ENCODE results near the gene LRRC17.
"Not testable (repeated sequence)": the region's sequence is repeated elsewhere in the genome, so short reads cannot be mapped to it uniquely, and the experiment has no call there.

The LRRC17 gene

DNA sequence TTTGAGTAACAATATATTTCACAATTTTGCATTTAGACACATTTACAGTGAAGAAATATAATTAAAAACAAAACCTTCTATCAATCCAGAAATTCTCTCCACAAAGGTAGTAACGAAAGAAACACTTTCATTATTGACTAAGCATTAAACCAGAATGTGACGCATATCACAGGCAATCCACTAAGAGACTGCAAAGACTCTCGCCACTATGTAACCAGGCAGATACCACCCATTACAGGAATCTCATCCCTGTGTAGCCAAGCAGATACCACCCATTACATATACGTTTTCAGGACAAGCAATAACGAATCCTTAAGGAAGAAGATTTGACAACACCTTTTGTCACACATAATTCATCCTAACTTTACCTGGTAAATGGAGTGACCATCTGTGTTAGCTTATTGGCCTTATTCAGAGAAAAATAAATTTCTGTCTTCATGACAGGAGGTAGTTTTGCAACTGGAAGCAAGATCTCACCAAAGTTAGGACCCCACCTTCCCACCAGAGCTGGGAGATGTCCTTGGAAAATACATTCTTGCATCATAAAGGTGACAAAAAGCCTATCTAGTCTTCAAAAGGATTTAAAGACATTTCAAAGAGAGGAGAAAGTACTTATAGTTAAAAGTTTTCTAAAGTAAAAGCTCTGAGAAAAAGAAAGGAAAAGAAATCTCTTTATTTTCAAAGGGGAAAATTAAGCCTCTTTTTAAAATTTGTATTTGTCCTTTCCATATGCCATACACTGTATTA lies 30.8 kb downstream of the LRRC17 start:
- no peak for DNase-seq

DNA sequence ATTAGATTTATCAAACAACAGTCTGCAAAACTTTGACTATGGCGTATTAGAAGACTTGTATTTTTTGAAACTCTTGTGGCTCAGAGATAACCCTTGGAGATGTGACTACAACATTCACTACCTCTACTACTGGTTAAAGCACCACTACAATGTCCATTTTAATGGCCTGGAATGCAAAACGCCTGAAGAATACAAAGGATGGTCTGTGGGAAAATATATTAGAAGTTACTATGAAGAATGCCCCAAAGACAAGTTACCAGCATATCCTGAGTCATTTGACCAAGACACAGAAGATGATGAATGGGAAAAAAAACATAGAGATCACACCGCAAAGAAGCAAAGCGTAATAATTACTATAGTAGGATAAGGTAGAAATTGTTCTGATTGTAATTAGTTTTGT lies 31.4 kb downstream of the LRRC17 start:
- DNase-seq: no peak

DNA sequence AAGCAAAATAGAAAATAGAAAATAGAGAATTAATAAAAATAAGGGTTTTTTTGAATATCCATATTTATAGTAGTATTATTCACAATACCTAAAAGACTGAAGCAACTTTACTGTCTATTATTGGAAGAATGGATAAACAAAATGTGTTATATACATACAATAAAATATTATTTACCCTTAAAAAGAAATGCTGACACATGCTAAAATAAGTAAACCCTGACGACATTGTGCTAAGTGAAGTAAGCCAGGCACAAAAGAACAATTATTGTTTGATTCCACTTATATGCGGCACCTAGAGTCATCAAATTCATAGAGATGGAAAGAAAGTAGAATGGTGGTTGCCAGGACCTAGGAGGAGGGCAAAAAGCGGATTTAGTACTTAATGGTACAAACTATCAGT lies 39.0 kb downstream of the LRRC17 start:
- no peak for DNase-seq

DNA sequence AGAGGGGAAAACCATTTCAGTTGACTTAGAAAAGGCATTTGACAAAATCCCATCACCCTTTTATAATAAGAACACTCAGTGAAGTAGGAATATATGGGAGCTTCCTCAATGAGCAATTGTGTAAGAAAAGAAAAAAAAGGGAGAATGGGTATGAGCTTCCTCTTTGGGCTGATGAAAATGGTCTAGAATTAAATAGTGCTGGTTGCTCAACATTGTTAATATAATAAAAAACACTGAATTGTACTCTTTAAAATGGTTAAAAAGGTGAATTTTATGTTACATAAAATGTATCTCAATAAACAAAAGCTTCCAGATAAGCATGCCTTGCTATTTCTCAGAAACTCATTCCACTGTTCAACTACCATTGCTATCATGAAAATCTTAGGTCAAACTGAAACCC lies 40.6 kb downstream of the LRRC17 start:
- DNase-seq: no peak

DNA sequence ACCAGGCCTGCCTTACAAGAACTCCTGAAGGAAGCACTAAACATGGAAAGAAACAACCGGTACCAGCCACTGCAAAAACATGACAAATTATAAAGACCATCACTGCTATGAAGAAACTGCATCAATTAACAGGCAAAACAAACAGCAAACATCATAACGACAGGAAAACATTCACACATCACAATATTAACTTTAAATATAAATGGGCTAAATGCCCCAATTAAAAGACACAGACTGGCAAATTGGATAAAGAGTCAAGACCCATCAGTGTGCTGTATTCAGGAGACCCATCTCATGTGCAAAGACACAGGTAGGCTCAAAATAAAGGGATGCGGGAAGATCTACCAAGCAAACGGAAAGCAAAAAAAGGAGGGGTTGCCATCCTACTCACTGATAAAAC lies 41.6 kb downstream of the LRRC17 start:
- not testable (repeated sequence) for DNase-seq

DNA sequence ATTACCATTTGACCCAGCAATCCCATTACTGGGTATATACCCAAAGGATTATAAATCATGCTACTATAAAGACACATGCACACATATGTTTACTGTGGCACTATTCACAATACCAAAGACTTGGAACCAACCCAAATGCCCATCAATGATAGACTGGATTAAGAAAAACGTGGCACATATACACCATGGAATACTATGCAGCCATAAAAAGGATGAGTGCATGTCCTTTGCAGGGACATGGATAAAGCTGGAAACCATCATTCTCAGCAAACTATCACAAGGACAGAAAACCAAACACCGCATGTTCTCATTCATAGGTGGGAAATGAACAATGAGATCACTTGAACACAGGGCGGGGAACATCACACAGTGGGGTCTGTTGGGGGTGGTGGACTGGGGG lies 45.2 kb downstream of the LRRC17 start:
- not testable (repeated sequence) for DNase-seq

DNA sequence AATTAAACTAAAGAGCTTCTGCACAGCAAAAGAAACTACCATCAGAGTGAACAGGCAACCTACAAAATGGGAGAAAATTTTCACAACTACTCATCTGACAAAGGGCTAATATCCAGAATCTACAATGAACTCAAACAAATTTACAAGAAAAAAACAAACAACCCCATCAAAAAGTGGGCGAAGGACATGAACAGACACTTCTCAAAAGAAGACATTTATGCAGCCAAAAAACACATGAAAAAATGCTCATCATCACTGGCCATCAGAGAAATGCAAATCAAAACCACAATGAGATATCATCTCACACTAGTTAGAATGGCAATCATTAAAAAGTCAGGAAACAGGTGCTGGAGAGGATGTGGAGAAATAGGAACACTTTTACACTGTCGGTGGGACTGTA lies 49.2 kb downstream of the LRRC17 start:
- not testable (repeated sequence) for DNase-seq

DNA sequence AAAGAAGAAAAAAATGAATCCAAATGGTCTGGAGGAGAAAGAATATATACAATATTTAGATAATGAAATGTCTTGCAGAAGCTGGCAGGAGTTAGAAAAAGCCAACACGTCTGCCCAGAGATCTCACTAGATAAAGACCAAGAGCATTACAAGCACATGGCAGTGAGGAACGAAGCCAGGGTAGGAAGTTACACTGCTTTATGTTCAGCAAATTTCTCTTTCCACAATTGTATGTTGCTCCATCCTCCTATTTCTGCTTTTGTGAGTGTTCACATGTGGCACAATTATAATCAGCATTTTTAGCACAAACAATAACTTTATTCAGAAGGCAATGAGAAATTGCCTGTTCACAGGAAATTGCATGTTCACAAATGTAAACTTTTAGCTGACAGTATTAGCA lies 53.7 kb downstream of the LRRC17 start:
- no peak for DNase-seq

DNA sequence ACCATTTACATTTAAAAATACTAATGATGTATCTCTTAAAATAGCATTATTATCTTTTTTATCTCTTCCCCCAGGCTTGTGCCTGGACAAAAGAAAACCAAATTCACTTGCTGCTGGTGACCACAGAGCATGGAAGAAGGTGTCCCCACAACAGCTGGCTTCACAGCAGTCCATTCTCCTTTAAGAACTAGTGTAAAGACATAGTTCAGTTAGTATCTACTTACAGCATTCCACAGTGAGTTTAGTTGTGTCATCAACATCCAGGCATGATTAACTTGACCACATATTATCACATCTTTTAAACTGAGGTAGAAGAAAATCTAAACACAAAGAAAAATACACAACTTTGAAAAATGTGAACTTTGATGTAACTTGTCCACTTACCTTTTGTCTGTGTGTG lies 55.0 kb downstream of the LRRC17 start:
- no peak for DNase-seq

DNA sequence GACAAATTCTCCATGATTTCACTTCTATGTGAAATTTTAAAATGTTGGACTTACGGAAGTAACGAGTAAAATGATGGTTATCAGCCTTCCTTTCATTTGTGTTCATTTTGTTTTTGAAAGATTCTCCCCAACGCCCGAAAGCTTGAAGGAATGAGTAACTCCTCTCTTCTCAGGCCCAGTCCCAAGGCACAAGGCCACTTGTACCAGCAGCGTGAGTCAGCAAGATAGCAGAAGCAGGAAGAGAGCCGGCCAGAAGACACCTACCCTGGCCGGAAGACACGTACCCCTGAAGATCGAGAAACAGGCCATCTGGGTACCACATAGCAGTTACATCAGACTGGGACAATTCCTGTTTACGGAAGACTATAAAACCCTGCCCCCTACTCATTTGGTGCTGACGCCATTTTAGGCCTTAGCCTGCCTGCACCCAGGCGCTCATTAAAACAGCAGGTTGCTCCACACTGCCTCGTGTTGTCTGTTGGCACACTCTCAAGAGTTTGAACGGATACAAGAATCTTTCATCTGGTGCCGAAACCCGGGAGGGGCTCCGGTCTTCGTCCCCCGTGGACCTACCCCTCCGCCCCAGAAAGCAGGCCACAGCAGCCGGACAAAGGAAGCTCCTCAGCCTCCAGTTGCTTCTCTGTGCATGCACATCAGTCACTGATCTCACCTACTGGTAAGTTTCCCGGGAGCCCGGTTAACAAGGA lies 60.4 kb downstream of the LRRC17 start:
- DNase-seq: no peak

DNA sequence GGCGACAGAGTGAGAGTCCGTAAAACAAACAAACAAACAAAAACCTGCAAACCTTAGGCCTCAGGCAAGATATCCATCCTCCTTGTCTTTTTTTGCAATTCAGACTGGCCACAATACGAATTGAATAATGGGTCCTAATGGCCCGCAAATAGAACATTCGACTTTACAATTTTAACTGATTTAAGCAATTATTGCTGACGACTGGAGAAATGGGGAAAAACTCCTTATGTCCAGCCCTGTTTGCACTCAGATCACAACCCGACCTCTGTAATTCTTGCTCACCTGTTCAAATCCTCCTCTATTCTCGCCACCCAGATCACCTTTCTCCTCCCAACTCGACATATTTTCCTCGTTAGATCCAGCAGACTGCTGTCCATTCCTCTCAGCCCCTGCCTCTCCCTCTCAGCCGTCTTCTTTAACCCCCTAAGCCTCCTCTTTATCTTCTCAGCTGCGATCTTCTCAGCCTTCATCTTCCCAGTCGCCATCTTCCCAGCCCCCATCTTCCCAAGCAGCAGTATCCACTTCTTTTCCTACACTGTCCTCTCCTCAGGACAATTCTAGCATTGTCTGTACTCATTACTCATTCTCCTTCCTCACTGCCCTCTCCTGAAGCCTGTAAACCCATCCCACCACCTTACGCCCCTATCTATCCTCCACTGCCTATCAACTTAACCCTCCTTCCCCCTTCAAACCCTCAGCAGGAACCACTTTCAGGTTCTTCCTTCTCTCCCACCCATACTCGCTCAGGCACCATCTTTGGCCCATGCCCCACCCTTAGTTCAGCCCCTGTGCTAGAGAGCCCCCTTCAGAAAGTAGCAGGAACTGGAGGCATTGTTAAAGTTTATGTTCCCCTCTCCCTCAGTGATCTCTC lies 61.8 kb downstream of the LRRC17 start:
- no peak for DNase-seq

DNA sequence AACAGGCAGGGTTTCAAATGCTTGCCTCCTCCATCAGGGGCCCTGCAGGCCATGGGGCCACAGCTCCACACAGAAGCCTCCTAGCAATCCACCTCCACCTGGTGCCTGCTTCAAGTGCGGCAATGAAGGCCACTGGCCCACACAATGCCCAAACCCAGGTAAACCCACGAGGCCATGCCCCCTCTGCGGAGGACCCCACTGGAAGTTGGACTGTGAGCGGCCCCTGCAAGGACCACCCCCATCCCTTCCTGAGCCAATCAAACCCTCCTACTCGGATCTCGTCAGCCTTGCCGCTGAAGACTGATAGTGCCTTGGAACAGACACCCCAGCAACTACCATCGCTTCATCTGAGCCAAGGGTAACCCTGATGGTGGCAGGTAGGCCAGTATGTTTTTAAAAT lies 63.1 kb downstream of the LRRC17 start:
- no peak for DNase-seq

DNA sequence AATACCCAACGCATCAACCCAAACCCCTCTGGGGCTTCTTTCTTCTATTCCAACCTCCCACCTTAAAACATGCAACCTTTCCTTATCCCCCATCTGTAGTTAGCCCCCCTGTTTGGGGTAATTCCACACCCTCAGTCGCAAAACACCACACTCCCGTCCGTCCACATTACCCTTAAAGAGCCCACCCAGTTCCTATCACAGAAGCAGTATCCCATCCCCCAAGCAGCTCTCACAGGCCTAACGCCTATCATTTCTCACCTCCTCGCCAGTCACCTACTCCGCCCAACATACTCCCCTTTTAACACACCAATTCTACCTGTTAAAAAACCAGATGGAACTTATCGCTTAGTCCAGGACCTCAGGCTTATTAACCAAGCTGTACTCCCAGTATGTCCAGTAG lies 63.7 kb downstream of the LRRC17 start:
- DNase-seq: no peak

DNA sequence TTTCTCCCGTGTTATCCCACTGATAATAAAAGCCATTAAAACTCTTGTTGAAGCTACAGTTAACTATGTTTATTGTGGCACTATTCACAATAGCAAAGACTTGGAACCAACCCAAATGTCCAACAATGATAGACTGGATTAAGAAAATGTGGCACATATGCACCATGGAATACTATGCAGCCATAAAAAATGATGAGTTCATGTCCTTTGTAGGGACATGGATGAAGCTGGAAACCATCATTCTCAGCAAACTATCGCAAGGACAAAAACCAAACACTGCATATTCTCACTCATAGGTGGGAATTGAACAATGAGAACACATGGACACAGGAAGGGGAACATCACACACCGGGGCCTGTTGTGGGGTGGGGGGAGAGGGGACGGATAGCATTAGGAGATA lies 64.8 kb downstream of the LRRC17 start:
- not testable (repeated sequence) for DNase-seq

DNA sequence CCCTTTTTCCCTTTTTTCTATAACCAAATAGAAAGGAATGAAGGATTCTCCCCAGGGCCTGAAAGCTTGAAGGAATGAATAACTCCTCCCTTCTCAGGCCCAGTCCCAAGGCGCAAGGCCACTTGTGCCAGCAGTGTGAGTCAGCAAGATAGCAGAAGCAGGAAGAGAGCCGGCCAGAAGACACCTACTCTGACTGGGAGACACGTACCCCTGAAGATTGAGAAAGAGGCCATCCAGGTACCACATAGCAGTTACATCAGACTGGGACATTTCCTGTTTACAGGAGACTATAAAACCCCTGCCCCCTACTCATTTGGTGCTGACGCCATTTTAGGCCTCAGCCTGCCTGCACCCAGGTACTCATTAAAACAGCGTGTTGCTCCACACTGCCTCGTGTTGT lies 65.5 kb downstream of the LRRC17 start:
- no peak for DNase-seq

DNA sequence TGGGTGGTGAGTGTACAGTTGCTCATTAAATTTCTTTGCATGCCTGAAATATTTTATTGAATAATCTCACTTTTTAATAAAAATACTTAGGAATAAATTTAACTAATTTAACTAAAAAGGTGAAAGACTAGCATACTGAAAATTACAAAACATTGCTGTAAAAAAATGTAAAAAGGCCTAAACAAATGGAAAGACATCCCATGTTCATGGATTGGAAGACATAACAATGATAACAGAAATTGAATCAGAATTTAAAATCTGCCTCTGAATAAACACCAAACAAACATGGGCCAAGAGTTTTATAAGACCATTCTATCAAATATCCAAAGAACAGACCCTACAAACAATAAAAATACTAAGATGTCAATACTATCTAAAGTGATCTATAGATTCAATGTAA lies 66.9 kb downstream of the LRRC17 start:
- no peak for DNase-seq

DNA sequence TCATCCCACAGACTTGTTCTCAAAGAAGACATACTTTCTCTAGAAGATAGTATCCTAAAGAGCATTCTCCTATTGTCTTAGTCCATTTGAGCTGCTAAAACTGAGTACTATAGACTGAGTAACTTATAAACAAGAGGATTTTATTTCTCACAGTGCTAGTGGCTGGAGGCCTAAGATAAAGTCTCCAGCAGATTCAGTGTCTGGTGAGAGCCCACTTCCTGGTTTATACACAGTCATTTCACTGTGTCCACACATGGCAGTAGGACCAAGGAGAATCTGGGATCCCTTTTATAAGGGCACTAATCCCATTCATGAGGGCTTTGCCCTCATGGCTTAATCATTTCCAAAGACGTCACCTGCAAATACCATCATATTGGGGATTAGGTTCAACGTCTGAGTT lies 68.7 kb downstream of the LRRC17 start:
- DNase-seq: no peak

DNA sequence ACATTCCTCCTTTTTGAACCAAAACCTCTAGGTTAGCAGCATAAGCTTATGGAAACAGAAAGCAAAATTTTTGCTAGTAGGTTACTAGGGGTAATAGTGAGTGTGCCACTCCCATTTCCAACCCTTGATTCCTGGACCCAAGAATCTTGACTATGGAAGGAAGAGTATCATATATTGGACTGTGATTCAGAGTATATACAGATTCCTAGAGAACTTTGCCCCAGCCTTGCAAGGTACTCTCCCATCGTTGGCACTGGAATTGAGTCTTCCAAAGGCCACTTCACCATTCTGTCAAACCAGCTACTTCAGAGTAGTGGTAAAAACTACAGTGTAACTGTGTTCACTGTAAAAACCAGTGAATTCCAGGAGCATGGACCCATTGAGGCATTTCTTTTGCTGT lies 69.4 kb downstream of the LRRC17 start:
- no peak for DNase-seq

DNA sequence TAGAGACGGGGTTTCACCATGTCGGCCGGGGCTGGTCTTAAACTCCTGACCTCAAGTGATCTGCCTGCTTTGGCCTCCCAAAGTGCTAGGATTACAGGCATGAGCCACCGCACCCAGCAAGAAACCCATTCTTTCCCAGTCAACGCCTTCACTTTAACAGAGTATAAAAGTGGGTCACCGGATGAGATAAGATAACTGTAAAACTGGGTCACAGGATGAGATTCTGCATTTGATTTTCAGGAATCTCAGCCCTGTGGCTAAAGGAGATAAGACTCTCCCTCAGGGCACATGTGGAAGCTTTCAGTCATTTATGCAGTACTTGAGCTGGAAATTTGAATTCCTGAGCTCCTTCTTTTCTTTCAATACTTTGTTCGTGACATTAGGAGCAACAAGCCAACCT lies 70.8 kb downstream of the LRRC17 start:
- no peak for DNase-seq

DNA sequence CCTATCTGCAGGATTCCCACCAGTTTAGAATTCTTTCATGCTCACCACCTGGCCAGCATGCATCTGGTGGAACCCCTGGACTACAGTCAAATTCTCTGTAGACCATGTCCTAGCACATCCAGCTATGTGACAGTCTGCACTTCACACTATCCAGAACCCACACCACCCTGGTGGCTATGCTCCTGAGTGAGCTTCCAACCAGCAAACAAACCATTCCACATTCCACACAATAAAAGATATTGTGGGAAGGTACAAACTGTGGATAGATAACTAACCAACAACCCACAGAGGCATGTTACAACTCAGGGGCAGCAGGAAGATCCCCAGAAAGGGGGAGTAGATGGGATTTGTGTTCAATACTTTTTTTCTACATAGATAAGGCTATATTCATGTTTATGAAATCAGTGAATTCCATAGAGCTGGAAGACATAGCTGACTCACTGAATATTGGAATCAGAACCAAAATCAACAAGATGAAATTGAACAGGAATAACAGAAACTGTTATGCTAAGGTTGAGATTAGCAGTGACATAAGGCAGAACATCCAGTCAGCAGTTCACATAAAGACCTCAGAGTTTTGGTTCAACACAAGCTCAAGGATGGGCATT lies 72.5 kb downstream of the LRRC17 start:
- DNase-seq: no peak

DNA sequence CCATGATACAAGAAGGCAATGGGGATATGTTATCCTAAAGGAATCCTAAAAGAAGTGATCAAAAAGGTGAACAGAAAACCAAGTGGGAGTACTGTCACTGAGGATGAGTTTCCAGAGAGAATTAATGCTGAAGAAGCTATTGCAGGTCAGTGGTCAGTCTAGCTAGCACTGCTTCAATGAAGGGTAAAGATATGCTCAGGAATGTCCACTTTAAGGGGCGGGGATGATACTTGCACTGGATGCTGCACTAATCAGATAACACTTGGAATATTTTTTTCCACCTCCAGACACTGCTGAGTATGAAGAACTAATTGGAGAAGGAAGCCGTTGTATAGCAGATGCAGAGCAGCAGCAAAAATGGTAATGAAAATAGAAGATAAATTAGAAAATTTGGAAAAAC lies 75.3 kb downstream of the LRRC17 start:
- no peak for DNase-seq

DNA sequence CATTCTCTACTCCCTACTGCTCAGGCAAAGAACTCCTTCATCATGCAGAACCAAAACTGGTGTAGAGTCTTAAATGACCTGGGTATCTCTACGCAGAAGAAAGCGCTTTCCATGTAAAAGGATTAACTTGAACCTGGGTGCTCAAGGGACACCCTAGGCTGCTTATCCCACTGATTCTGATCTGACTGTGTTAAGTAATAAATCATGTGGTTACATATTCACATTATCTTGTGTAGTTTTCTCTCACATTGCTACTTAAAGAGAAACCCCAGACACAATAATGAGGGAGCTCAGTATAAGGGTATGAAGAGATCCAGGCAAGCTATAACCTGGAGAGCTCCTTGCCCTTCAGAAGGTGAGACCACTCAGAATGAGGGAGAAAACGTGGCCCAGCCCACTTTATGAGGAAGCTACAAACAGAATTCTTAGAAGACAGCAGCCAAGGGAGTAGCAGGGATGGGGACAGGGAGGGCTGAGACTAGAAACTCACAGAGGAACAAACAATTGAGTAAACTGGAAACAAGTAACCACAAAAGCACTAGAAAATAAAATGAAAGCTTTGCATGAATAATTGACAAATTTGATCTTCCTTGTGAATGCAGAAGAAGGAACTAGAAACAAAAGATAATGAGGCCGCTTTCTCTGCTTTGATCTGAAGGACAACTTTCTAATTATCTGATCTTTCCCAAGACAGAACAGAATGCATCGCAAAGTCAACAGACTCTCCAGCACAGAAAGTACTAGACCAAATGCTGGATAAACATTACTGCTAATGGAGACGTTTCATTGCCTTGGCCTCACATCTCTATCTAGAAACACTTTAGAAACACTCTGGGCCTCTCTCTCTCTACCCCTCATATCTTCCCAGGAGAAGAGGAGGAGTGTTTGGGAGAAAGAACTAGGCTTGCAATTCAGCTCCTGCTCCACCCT lies 76.1 kb downstream of the LRRC17 start:
- no peak for DNase-seq

Data from NCI-H1105 (cell line).